HG03039 (cell line): ENCODE results near the gene CRPPA.
"Not testable (repeated sequence)": the region's sequence is repeated elsewhere in the genome, so short reads cannot be mapped to it uniquely, and the experiment has no call there.

Experiments used
- ATAC-seq: cut with Tn5 transposase; IDR thresholded peaks from one replicate; pipeline ENCODE4 v1.9.1; 2021; ENCODE audit warnings: mild to moderate bottlenecking, moderate library complexity; ENCODE audit not compliant: unreplicated experiment

The CRPPA gene

DNA sequence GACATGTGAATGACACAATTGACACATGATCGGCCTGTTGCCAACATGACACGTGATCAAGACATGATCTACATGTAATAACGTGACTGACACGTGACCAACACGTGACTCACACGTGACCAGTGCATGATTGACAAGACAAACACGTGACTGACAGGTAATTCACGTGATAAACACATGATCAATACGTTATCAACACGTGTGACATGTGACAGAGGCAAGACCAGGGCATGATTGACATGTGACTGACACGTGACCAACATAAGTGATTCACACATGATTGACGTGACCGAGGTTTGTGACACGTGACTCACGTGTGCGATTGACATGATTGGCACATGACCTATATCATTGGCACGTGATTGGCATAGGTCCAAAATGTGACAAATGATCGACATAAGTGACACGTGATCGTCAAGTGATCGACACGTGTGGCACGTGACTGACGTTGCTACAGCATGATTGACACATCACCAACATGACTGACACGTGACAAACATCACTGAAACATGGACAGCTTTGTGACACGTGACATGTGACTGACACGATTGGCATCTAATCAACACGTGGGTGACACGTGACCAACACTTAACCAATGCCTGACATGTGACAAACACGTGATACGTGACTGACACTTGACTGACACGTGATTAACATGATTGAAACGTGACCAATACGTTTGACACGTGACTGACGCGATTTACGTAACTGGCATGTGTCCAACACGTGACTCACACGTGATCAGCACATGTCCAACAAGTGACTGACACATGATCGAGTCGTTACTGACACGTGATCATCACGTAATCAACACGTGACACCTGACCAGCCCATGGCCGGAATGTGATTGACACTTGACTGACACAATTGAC lies 23.0 kb downstream of the CRPPA start:
- ATAC-seq = no peak

DNA sequence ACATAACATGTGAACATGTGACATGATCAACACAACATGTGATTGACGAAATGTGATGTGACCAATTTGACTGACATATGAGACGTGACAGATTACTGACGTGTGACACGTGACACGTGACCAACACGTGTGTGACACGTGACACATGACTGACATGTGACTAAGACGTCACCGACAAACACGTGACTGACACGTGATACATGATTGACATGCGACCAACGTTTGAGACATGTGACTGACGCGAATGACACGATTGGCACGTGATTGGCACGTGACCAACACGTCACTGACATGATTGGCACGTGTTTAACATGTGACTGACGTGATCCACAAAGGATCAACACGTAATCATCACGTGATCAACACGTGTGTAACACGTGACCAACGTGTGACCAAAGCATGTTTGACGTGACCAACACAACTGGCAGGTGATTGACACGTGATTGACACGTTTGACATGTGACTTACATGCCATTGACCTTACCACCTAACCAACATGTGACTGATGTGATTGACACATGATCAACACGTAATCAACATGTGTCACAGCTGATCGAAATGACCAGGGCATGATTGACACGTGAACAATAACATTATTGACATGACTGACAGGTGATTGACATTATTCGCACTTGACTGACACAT lies 23.7 kb downstream of the CRPPA start:
- ATAC-seq = no peak

DNA sequence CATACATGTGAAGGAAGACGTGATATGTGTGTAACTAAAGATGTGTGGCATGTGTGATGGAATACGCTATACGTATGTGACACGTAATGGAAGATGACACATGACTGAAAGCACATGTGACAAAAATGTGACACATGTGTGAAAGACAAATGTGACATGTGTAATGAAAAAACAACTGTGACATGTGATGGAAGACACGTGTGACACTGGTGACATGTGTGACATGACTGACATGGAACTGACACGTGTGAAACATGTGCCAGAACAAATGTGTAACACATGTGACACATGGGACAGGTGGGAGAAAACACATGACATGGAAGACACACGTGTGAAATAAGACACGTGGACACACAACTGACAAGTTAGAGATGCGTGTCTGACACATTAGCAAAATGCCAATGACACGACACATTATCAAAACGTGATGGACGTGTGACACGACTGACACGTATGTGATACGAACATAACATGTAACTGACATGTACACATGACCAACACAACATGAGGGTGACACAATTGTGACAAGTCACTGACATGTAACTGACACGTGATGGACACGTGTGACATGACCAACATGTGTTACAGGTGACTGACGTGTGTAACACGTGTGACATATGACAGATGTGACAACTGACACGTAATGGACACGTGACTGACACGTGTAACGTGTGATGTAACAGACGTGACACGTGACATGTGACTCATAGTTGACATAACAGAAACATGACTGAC lies 24.4 kb downstream of the CRPPA start:
- ATAC-seq = no peak

DNA sequence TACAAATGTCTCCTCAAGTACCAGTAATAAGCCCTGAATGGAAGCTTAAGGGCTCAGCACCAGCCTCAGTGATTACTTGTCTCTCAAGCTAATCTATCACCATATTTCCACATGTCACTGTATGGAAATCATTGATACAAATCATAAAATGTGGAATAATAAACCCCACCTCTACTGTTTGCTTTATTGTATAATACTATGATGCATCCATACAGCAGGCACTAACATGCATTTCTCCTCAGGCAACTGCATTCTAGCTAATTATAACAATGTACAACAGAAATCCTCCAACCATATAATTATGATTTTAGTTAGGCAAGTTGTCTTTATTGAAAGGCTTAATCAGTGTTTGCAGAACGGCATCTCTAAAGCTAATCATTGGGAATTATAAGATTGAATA lies 26.2 kb downstream of the CRPPA start:
- no peak for ATAC-seq

DNA sequence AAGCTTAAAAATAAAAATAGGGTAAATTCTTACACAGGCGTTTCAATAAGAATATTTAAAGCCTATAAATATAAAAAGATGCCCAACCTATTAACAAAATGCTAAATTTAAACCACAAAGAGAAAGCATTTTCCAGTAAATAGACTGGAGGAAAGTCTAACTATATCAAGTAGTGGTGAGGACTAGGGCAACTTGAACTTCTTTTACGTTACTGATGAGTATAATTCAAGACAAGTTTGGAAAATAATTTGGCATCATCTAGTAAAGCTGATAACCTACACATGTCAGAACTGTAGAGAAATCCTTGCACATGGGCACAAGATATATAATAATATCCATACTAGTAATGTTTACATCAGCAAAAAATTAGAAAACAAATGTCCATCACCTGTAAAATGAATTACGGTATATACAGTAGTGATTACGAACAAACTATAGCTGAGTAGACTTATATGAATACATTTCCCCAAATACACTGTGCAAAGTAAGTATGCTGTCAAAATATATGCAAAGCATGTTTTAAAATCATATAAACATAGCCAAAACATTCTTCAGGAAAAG lies 27.4 kb downstream of the CRPPA start:
- ATAC-seq = no peak

DNA sequence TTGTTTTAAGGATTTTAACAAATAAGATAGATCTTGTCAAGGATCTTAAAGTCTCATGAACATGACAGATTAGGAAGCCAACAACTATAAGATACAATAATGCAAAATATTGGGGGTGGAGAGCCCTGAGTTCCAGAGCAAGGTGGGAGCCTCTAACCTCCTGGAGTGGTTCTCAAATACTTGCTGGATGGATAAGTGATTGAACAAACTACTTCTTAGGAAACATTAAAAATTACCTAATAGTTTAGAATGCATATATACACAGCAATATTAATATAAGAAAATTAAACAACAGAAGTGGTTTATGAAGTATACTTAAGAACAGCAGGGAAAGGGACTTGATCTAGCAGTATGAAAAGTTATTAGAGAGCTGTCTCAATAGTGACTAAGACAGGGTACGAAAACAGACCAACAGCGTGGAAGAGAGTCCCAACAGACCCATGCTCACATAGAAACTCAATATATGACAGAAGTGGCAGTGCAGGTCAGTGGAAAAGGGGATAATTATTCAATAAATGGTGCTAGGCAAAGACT lies 28.3 kb downstream of the CRPPA start:
- ATAC-seq = no peak

DNA sequence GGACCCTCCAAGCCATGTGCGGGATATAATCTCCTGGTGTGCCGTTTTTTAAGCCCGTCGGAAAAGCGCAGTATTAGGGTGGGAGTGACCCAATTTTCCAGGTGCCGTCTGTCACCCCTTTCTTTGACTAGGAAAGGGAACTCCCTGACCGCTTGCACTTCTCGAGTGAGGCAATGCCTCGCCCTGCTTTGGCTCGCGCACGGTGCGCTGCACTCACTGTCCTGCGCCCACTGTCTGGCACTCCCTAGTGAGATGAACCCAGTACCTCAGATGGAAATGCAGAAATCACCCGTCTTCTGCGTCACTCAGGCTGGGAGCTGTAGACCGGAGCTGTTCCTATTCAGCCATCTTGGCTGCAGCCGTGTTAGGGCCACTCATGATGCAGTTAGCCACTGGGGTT lies 37.6 kb downstream of the CRPPA start:
- ATAC-seq = not testable (repeated sequence)

DNA sequence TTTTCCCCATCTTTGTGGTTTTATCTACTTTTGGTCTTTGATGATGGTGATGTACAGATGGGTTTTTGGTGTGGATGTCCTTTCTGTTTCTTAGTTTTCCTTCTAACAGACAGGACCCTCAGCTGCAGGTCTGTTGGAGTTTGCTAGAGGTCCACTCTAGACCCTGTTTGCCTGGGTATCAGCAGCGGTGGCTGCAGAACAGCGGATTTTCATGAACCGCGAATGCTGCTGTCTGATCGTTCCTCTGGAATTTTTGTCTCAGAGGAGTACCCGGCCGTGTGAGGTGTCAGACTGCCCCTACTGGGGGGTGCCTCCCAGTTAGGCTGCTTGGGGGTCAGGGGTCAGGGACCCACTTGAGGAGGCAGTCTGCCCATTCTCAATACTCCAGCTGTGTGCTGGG lies 38.2 kb downstream of the CRPPA start:
- not testable (repeated sequence) for ATAC-seq
